ENCODE results near the gene SLC45A3.
"Not testable (repeated sequence)": the region's sequence is repeated elsewhere in the genome, so short reads cannot be mapped to it uniquely, and the experiment has no call there.

SLC45A3 gene

DNA sequence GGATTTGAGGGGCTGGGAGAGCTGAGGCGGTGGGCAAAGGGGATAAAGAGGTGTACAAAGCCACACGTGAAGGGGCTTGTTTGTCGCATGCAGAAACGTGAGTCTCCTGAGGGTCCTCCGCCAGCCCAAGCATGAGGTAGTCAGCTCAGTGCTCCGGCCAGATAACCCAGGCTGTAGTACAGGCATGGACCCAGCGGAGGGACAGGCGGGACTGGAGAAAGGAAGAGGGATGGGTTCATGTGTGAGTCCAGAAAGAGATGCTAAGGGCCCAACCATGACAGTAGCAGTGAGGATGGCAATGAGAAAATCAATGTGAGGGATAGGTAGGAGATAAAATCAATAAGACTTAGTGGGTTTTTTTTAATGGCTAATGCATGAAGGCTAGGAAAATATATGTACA is 34.8 kb downstream of the SLC45A3 start:
- no peak overlapping the region for H3K4me3 ChIP-seq
- H3K27ac ChIP-seq = no peak overlapping the region

DNA sequence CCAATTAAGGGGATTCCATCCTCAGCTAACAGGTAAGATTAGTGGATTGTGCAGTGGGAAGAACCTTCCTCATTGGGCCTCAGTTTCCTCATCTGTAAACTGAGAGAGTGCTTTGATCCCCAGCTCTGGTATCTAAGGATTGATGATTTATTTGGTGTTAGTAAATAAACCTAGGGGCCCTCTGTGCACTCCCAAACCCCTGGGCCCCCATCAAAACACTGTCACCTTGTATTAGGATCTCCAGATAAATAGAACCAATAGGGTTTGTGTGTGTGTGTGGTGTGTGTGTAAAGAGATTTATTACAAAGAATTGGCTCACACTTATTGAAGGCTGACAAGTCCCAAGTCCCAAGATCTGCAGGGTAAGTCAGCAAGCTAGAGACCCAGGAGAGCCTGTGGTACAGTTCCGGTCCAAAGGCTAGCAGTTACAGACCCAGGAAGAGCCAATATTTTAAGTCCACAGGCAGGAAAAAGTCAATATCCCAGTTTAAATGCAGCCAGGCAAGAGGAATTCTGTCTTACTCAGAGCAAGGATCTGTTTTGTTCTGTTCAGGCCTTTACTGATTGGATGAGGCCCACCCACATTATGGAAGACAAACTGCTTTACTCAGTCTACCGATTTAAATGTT is 37.5 kb downstream of the SLC45A3 start:
- no peak overlapping the region for H3K27ac ChIP-seq
- H3K4me3 ChIP-seq = no peak overlapping the region

DNA sequence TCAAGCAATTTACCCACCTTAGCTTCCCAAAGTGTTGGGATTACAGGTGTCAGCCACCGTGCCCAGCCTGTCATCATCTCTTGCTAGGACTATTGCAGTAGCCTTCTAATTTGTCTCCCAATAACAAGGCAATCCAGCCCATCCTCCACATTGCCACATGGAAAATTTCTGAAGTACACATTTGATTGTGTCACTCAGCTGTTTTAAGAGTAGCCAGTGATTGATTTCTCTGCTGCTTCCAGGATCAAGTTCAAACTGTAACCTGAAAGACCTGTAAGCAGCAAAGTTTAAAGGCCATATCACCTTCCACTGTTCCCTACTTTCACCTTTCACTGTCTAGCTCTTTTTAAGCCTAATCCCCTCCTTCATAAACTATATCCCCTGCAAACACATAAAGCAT is 40.7 kb downstream of the SLC45A3 start:
- H3K27ac ChIP-seq = no peak overlapping the region

DNA sequence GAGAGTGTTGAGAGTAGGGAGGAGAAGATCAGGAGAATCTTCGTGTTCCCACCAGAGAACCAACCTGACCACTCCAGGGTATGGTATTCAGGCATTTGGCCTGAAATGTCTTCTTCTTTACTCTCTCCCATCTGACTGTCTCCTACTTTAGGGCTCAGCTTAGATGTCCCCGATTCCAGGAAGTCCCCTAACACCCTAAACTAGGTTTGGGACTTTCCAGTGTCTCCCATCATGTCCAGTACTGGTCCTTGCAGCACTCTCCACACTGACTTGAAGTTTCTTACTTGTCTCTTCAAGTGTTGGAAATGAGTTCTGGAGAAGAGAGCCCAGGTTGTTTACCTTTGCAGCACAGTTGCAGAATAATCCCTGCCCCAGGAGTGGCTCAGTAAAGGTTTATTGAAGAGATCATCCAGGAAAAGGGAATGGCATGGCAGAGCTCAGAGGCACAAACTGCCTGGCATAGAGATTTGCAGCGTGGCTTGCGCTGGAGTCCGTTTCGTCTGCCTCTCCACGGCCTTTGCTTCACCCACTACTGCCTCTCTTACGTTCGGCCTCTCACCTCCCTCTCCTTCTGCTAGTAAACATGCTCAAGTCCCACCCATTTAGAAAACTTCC is 42.3 kb downstream of the SLC45A3 start:
- H3K27ac ChIP-seq = peak overlapping the region in 2 of 21 experiments; percentile 32 to 66
- no peak overlapping the region for H3K4me3 ChIP-seq

More for the DNA sequence above, 40.7 kb downstream of the SLC45A3 start:
- no peak overlapping the region for H3K4me3 ChIP-seq

DNA sequence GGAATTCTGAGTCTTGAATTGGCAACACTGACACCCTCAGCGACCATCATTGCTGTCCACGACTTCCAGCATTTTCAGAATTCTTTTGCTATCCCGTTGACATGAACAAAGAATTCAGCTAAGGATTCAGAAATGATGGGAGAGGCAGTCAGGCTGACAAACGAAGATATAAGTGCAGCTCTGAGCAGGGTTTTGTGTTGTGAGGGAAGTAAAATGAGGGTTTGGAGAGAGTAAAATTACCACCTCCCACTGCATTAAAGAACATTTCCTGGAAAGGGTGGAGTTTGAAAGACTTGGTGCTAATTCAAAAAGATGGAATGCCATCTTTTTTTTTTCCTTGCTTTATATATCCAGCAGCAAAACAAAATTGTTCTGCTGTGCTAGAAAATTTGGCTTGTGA is 43.6 kb downstream of the SLC45A3 start:
- peak overlapping the region in 6 of 21 experiments; percentile 6 to 66 (median 32) for H3K27ac ChIP-seq
- no peak overlapping the region for H3K4me3 ChIP-seq

DNA sequence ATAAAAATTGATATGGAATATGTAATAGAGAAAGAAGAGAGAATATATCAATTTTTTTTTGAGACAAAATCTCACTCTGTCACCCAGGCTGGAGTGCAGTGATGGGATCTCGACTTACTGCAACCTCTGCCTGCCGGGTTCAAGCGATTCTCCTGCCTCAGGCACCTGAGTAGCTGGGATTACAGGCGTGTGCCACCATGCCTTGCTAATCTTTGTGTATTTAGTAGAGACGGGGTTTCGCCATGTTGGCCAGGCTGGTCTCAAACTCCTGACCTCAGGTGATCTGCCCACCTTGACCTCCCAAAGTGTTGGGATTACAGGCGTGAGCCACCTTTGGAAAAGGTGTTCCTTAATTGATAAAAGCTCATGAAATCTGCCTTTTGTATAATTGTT is 44.2 kb downstream of the SLC45A3 start:
- H3K4me3 ChIP-seq = not testable (repeated sequence)
- peak overlapping the region in 2 of 21 experiments; percentile 12 to 24 for H3K27ac ChIP-seq

DNA sequence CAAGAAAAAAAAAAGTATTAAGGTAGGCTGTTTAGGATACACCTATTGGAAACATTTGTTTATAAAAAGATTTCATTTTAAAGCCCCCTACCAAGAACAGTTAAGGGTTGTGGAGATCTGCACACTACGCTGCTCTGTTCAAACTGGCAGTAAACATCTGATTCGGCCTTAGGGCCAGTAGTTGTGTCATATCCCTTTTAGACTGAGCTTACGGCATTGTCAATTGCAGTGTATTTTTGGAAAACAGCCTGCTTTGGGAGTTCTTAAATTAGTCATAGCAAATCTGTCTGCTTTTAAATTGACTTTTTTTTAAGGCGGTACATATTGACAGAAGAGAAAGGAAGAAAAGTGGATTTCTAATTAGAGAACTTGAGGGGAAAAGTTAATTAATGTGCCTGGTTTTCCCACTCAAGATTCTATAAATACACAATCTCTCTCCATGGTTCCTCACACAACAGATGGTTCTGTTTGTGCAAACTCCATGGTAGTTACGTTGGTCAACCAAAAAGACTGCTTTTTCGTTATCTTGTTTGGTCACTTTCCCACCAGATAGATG is 46.8 kb downstream of the SLC45A3 start:
- Histone ChIP-seq H3K27ac (peak overlapping the region in 9 of 21 experiments; percentile 7 to 99 (median 67)), H3K4me3 (no peak overlapping the region)

DNA sequence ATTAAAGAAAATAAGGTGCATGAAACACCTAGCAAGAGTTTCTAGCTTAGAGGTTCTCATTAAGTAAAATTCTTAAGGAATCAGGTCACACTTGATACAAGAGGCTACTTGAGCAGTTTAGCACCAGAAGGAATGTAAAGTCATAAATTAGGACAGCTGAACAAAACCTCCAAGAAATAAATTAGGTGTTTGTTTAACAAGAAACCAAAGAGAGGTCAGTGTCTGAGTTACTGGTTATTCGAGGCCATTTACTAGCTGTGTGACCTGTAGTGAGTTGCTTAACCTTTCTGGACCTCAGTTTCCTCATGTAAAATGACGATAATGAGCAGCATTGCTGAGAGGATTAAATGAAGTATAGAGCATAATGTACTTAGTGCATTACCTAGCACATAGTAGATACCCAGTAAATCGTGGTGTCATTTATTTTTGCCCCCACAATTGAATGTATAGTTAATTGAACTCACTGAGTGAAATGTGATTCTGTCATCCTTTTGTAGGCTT is 47.6 kb downstream of the SLC45A3 start:
- Histone ChIP-seq H3K27ac (peak overlapping the region in 19 of 21 experiments; percentile 82 to 99 (median 95)), H3K4me3 (peak overlapping the region; percentile 47 to 77 (median 67))

DNA sequence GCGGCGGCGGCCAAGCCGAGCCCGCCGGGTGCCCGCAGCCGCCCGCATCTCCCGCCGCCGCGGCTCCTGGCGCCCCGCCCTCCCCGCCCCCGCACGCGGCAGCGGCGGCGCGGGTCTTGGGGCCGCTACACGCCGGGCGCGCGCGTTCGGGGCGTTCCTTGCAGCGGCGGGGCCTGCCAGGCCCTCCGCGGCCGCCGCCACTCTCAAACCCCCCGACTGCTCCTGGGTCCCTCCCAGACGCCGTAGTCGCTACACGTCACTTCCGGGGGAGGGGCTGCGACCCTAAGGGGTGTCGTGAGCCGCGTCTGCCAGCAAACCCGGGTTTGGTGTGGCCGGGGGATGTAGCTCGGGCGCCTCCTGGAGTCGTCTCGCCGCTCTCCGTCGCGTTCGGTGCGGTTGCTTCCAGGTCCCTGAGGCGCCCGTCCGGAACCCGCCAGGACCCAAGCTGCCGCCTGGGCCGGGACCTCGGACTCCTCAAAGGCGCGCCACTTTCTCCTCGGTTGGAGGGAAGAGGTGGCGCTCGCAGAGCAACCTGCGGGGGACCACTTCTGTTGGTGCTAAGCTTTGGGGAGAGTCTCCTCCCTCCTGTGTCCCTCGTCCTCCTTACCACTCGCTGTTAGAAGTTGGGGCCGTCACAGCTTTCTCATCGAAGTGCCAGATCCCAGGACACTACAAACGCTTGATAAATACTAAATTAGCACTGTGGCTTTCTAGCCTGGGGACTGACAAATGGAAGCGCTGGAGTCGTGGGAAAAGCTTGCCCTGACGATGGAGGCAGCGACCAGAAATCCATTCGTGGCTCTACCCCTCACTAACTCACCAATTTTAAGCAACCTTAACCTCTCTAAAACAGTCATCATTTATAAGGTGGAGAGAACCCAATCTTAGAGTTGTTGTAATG is 48.3 kb downstream of the SLC45A3 start, which contains the start of gene ELK4:
ELK4 (minus strand) TSS at position 244 of the 901 bp plus-strand sequence. CDS start 8,129 bp downstream, outside the sequence.
- H3K4me3 ChIP-seq = peak within 1 kb of the TSS; percentile 47 to 77 (median 67)
- peak within 1 kb of the TSS; percentile 82 to 99 (median 95) for H3K27ac ChIP-seq

DNA sequence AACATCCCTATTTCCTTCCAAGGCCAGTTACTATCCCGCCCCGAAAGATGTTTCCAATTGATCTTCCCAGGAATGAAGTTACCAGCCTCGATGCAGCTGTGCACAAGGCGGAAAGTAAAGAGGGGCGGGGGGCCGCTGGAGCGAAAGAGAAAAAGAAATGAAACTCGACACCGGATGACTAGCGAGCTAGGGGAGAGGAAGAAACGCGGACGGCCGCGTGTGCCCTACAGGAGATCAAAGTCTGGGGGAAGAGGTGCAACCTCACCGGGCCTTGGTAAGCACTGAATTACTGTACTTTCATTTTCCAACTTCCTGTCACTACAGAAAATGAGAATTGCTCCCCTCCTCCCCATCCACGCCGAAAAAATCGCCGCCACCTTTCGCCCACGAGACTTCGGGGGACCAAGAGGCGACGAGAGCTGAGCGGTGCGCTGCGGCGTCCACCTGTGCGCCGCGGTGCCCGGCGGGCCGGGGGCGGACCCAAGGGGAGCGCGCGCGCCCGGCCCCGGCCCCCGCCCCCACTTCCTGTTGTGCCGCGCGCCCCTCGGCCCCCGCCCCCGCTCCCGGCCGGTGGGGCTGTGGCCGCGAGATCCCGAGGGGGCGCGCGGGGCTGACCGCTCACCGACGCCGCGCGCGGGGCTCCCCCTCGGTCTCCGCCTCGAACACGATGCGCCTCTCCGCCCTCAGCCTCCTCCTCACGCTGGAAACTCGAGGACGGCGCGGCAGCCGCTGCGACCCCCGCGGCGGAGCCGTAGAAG is 49.1 kb downstream of the SLC45A3 start:
- Histone ChIP-seq H3K27ac (peak overlapping the region; percentile 82 to 99 (median 95)), H3K4me3 (peak overlapping the region; percentile 47 to 77 (median 67))

DNA sequence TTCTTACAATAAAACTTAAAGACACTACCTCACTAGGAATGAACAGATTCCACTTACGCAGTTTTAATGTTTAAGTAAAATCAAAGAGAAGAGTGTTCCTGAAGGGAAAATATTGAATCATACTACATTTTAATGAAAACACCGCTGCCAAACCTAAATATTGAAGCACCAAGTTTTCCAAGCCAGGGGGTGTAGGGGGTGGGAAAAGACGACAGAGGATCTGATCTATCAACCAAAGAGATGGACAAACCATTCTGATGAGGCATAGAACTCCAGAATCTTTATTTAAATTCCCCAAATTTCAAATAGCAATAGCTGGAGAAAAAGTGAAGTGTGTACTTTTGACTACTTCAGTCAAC is 49.7 kb downstream of the SLC45A3 start:
- H3K4me3 ChIP-seq = peak overlapping the region; percentile 47 to 77 (median 67)
- peak overlapping the region; percentile 82 to 99 (median 95) for H3K27ac ChIP-seq

DNA sequence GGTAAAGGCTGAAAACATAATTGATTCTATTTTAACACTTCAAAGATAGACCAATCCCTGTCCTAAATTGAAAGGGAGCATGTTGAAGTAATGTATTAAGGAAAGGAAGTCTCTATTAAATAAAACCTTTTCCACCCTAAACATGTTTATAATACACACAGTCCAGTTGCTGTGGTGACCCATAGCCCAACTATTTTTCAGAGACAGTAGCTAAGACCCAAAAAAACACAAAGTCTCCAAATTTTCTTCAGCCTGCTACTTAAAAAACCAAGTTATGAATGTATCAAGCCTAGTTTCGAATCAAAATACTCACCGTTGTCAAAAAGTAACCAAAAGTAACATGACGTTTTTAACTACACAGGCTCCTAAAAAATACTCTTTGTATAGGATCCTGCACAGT is 50.1 kb downstream of the SLC45A3 start:
- Histone ChIP-seq H3K27ac (peak overlapping the region in 18 of 21 experiments; percentile 82 to 99 (median 95)), H3K4me3 (peak overlapping the region; percentile 47 to 77 (median 67))

DNA sequence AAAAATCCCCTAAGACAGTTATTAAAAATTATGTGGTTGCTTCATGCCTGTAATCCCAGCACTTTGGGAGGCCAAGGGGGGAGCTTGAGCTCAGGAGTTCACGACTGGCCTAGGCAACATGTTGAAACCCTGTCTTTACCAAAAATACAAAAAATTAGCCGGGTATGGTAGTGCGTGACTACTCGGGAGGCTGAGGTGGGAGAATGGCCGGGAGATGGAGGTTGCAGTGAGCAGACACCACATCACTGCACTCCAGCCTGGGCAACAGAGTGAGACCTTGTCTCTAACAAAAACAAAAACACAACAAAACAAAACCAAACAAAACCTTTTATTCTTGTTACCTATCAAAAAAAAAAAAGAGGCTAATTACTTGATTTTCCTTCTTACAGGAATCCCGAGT is 50.6 kb downstream of the SLC45A3 start:
- Histone ChIP-seq H3K27ac (peak overlapping the region in 13 of 21 experiments; percentile 17 to 99 (median 92)), H3K4me3 (peak overlapping the region in 2 of 7 experiments; percentile 67 to 77)

DNA sequence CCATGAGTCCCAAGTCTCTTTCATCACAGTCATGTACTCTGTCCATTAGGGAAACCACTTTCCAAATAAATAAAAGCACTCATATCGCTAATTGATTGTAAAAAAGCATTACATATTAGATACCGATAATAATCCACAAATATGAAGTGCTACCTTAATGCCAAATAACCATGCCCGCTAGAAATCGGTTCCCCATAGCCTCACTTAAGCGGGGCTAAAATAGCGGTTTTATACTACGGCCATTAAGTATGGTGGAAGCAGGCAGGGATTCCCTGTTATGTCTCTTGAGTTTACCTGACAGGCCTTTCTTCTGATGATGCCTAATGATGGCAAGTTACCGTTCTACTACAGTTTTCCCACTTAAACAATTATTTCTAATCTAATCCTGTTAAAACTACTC is 52.4 kb downstream of the SLC45A3 start:
- no peak overlapping the region for H3K4me3 ChIP-seq
- no peak overlapping the region for H3K27ac ChIP-seq

DNA sequence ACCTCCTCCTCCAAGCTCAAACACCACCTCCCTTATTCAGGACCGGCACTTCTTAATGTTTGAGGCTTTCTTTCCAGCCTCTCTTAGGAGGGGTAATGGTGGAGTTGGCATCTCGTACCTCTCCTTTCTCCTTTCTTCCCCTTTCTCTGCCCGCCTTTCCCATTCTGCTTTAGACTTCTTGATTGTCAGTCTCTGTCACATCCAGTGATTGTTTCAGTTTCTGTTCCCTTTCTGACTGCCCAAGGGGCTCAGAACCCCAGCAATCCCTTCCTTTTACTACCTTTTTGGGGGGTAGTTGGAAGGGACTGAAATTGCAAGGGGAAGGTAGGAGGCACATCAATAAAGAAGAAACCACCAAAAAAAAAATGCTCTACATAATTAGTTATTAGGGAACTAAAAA is 54.1 kb downstream of the SLC45A3 start:
- no peak overlapping the region for H3K4me3 ChIP-seq
- no peak overlapping the region for H3K27ac ChIP-seq

DNA sequence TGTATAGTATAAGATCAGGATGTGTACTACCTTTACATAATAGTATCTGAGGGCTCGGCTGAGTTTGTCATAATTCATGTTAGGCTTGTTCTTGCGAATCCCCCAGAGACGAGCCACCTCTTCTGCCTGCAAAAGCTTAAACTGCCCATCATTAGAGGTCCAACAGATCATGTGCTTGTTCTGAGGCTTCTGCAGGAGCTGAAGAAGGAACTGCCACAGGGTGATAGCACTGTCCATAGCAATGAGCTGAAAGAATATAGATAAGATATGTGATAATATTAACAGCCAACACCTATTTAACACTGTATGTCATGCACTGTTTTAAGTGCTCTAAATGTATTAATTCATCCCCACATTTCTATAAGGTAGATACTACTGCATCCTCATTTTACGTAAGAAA is 56.7 kb downstream of the SLC45A3 start:
- H3K27ac ChIP-seq = no peak overlapping the region
- H3K4me3 ChIP-seq = no peak overlapping the region

DNA sequence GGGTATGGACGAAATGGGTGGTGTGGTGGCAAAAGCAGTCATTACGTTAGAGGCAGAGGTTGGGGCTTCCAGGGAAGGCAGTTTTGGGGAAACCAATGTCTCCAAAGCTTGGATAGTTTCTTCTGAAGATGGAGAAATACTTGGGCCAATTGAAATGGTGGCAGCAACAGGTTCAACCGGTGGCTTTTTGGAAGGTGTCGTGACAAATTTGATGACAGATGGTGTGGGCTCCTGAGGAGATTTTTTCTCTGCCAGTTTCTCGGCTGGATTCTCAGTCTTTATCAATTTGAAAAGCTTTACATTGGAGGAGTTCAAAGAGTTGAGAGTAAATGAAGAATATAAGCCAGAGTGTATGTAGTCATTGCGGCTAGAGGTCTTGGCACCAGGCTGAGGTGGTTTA is 60.0 kb downstream of the SLC45A3 start:
- Histone ChIP-seq H3K4me3 (no peak overlapping the region), H3K27ac (no peak overlapping the region)

DNA sequence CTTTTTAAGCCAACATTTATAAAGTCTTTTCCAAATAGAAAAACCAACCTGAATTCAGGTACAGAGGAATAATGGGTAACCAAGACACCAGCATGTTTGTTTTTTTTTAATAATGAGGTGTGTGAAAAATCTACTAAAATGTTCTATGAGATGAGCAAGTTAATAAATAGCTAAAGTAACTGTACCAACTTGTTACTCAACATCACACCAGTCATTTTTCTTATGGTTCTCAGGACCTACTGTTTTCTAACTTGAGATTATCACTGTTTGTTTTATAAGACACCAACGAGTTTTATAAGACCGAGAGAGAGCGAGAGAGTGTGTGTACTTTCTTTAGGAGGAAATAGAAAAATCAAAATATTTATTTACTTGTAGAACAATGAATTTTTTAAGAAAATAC is 60.9 kb downstream of the SLC45A3 start:
- Histone ChIP-seq H3K4me3 (no peak overlapping the region), H3K27ac (no peak overlapping the region)
